ENCODE results near the gene SERINC2.

The SERINC2 gene

DNA sequence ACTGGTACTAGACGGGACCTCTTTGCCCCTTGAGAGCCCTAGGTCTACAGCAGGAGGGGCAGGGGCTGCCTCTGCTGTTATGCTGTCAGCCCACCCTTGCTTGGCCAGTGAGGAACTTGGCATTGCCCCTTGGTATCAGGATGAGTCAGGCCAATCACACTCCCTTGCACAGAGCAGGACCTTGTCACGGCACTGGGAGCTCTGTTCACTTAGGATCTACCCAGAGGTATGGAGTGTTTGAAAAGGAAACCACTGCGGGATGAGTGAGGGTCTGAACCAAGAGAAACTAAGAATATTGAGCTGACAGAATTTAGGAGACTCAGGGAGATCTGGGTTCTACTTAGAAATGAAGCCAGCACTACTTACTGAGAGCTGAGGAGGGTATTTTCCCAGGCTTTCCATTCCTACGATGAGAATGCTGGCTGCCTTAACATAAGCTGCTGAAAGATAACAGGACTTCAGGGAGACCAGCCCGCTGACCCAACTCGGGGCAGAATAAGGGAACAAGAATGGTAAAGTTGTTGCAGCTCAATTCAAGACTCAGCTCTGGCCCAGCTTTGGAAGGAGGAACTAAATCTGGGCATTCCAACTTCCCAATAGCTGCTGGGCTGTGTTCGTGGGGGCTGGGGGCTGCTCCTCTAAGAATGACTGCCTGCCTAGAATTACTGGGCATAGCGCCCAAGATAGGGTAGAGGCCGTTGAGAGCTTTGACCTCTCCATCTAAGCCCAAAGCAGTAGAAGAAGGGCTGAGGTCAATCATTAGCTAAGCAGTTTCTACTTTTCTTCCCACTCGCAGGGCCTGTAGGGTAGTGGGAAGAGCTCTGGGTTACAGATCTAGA lies 41.7 kb upstream of the SERINC2 start:
- TF ChIP-seq, protein P1, sequence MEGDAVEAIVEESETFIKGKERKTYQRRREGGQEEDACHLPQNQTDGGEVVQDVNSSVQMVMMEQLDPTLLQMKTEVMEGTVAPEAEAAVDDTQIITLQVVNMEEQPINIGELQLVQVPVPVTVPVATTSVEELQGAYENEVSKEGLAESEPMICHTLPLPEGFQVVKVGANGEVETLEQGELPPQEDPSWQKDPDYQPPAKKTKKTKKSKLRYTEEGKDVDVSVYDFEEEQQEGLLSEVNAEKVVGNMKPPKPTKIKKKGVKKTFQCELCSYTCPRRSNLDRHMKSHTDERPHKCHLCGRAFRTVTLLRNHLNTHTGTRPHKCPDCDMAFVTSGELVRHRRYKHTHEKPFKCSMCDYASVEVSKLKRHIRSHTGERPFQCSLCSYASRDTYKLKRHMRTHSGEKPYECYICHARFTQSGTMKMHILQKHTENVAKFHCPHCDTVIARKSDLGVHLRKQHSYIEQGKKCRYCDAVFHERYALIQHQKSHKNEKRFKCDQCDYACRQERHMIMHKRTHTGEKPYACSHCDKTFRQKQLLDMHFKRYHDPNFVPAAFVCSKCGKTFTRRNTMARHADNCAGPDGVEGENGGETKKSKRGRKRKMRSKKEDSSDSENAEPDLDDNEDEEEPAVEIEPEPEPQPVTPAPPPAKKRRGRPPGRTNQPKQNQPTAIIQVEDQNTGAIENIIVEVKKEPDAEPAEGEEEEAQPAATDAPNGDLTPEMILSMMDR (conservative IDR thresholded peaks at IDR 0.05; ENCODE audit: low read depth, low read length): no peak
- peak overlapping the region; percentile 64 for H3K4me3 ChIP-seq (ENCODE audit: low read length)
- no peak for DNase-seq (ENCODE audit: low read depth)

DNA sequence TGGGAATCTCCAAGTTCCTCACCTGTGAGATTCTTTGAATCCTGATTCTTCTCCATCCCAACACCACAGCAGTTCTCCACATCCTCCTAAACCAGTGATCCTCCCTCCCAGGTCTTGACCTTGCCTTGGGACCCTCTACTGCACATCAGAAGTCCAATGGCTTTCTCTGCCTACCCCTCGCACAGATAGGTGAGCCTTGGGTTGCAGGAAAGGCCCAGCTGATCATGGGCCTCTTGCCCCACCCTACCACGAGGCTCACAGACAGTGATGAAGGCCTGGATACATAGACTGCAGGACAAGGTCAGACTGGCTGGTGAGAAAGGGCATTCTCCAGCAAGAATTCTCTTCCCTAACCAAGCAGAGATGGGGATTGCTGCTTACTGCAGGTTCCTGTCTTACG lies 41.0 kb upstream of the SERINC2 start:
- no peak for DNase-seq (ENCODE audit: low read depth)

DNA sequence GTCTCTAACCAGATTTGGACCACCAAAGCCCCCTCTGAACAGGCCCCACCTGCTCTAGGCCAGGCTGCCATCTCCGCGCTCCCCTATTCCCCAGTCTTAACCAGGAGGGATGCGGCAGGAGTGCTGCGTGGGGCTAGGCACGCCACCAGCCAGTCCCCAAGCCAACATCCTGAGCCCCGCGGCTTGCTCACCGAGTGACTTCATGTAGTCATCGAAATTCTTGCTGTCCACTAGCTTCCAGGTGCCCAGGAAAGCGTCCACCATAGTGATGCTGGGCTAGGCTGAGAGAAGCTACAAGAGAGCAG lies 40.3 kb upstream of the SERINC2 start:
- TF ChIP-seq, protein P1 (conservative IDR thresholded peaks at IDR 0.05; ENCODE audit: low read depth, low read length): no peak
- DNase-seq (ENCODE audit: low read depth): no peak
- peak overlapping the region; percentile 64 for H3K4me3 ChIP-seq (ENCODE audit: low read length)

More for the DNA sequence above, 41.0 kb upstream of the SERINC2 start:
- peak overlapping the region; percentile 64 for H3K4me3 ChIP-seq (ENCODE audit: low read length)
- TF ChIP-seq, protein P1 (conservative IDR thresholded peaks at IDR 0.05; ENCODE audit: low read depth, low read length): no peak

DNA sequence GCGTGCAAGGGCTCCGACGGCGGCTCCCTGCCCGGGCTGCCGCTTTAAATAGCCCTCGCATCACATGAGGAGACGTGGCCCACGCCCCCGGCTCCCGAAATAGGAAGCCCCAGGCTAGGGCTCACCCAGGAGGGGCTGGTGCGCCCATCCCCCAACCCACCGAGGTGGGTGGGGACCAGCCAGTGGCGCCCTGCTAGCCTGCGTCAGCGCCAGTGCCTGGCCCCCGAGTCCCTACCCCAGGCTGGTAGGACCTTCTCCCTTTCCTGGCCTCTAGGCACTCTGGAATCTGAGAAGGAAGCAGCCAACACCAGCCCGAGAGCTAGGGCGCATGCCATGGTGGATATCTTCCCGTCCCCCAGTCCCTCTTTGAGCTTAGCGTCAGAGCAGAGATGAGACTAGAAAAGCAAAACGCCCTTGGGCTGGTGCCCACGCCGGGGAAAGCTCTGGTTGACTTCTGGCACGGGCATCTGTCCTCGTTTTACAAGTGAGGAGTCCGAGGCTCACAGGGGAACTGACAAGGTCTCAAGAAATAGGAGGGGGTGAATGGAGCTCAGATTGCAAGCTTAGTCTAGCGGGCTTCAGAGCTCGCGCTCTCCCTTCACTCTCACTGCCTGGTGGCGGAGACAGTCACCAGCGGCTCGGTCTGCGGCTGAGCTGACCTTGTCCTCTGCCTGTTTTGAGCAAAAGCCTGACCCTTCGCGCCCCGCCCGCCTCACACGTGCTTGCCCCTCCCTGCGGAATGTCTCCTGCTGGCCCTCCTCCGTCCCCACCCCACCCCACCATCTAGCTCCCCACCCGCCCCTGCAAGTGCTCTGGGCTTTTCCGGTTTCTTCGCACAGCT lies 39.7 kb upstream of the SERINC2 start, which contains the start of gene FABP3:
FABP3 (minus strand) TSS at position 21 of the 841 bp plus-strand sequence. CDS start 62 bp downstream, outside the sequence.
- TF ChIP-seq, protein P1 (conservative IDR thresholded peaks at IDR 0.05; ENCODE audit: low read depth, low read length): peak; percentile 7
- H3K4me3 ChIP-seq (ENCODE audit: low read length): peak within 1 kb of the TSS; percentile 64
- DNase-seq (ENCODE audit: low read depth): peak; percentile 90

DNA sequence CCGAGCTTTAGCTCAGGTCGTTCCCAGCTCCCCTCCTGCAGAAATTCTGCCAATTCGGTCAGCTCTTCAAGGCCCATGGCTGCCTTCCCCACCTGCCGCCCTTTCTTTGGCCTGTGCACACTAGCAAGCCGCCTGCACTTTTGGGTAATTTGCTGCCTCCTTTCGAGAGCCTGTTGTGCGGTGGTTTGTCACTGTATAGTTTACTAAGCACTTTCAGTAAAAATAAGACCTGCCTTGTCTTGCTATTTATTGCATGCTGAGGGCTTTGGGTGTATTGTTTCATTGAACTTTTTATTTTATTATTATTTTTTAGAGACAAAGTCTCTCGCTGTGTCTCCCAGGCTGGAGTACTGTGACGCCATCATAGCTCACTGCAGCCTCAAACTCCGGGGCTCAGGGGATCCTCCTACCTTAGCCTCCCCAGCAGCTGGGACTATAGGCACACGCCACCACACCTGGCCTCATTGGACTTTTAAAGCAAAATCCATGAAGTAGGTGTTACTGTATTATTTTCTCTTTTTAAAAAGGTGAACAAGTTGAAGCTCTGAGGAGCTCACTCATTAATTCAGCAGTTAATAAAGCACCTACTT lies 39.0 kb upstream of the SERINC2 start:
- TF ChIP-seq, protein P1 (conservative IDR thresholded peaks at IDR 0.05; ENCODE audit: low read depth, low read length): no peak
- H3K4me3 ChIP-seq (ENCODE audit: low read length): peak overlapping the region; percentile 26
- DNase-seq (ENCODE audit: low read depth): no peak

DNA sequence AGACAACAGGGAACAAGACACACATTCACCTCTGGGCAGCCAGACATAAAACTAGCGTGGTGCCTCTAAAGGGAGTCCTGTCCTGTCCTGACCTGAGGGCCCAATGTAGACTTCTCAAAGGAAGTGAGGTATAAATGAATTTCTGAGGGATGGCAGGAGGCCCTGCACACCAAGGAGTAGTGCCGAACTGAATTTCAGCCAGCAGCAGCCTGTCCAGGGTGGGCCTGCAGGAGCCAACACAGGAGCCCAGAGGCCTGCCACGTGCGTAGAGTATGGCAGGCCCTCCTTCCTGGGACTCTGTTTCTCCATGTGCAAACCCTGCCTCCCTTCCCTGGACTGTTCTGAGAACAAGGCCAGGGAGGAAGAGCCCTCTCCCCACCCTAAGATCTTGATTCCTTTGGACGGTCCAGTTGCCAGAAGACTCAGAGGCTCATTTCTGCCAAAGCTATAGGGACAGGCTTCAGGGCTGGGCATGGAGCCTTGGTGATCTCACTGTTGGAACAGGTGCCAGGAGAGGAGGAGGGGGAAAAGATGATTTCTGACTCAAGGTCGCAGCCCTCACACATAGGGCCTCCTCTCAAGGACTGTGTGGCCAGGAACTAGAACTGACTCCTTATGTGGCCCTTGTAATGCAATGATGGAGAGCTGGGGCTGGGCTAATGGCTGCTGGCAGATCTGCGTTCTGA lies 38.4 kb upstream of the SERINC2 start:
- no peak for DNase-seq (ENCODE audit: low read depth)
- TF ChIP-seq, protein P1 (conservative IDR thresholded peaks at IDR 0.05; ENCODE audit: low read depth, low read length): no peak
- no peak overlapping the region for H3K4me3 ChIP-seq (ENCODE audit: low read length)
